D721Med (cell line): ENCODE measurements around the gene ZSCAN12.

Experiments used
- DNase-seq: peaks from one replicate; pipeline ENCODE4 v3.0.0; 2011; ENCODE audit warnings: low spot score; ENCODE audit not compliant: insufficient read length
- FAIRE-seq: peaks from 2 replicates; lab custom pipeline; 2011; peaks lifted over from hg19 to GRCh38; lab: Jason Lieb, UNC
- CTCF ChIP-seq: IDR thresholded peaks from 2 replicates; pipeline ENCODE4 v1.5.1; 2012; ENCODE audit warnings: mild to moderate bottlenecking, control low read depth; ENCODE audit not compliant: insufficient read depth; ENCODE audit errors: missing control alignments

ZSCAN12 gene

GRCh38 chr6:28393912-28394662 is 5.5 kb downstream of the ZSCAN12 start:
- no peak for FAIRE-seq
- peak; percentile 18 for TF ChIP-seq CTCF
- DNase-seq: no peak

- DNase-seq (no peak), FAIRE-seq (no peak)
- no peak for TF ChIP-seq CTCF
These were observed 8.9 kb downstream of the ZSCAN12 start for GRCh38 chr6:28390688-28391087.

GRCh38 chr6:28384143-28384533 is 15.4 kb downstream of the ZSCAN12 start:
- DNase-seq (no peak), FAIRE-seq (peak; percentile 69)
- TF ChIP-seq CTCF: no peak

- DNase-seq: peak; percentile 36
- FAIRE-seq: no peak
- peak; percentile 27 for TF ChIP-seq CTCF
These were observed 16.1 kb downstream of the ZSCAN12 start for GRCh38 chr6:28383235-28384142.

- no peak for TF ChIP-seq CTCF
- no peak for FAIRE-seq
- DNase-seq: no peak
These were observed 19.2 kb downstream of the ZSCAN12 start for GRCh38 chr6:28380381-28380780.

GRCh38 chr6:28378644-28379043 is 20.9 kb downstream of the ZSCAN12 start:
- no peak for DNase-seq
- FAIRE-seq: no peak
- no peak for TF ChIP-seq CTCF
